Measurements from ENCODE around the gene PIEZO1. TPM values are rescaled to one million over a fixed set of nuclear protein-coding genes. Genes with fewer than 3 reads are reported as not detected.

PIEZO1 gene
- total RNA-seq, 1 donor from 2014 or later: 196 TPM

DNA sequence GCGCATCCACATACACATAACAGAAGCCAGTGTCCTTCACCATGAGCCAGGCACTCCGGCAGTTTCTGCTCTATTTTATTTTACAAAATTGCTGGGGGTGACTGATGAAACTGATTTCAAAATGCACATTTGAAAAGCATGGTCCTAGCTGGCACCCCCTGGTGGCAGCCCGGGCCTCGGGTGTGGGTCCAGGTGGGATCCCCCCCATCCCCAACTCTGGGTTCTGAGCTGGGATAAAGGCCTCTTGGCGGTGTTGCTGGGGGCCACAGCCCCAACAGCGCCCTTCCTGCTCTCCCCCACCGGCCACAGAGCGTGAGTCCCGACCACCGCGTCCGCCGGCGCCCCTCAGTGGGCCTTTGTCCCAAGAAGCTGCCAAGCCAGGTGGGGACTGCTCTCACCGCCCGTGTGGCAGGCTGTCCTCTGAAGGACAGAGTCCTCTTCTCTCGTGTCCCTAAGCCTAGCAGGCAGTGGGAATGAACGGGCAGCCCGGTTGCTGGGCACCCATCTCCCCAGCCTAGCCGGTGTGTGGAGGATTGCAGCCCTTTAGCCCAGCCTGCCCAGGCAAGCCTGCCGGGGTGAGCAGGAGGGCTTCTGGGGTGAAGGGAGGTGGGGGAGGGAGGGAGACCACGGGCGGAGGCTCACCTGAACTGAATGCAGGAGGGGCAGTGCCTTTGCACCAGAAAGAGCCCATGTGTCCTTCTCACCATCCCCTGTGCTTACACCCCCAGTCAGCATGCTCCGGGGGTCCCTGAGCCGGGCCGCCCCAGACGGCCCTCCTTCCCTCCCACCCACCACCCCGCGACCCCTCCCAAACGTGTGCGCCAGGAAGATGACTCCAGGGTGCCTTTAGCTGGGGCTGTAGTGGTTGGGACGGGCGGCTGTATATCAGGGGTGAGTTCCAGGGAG lies 99.6 kb downstream of the PIEZO1 start:
- no peaks in the 10 kb centered on the region for H3K9me3 ChIP-seq
- intact Hi-C loops (cut with DNase I): no loop called here
- H3K36me3 ChIP-seq: no peaks in the 10 kb centered on the region
- DNase-seq (peak; percentile 75), ATAC-seq (peak; percentile 1)
- peak overlapping the region; percentile 11 for H3K27ac ChIP-seq
- H3K27me3 ChIP-seq: peaks cover 10% of the 10 kb centered on the region
- H3K4me3 ChIP-seq: peak overlapping the region; percentile 60
- TF ChIP-seq, protein P1, sequence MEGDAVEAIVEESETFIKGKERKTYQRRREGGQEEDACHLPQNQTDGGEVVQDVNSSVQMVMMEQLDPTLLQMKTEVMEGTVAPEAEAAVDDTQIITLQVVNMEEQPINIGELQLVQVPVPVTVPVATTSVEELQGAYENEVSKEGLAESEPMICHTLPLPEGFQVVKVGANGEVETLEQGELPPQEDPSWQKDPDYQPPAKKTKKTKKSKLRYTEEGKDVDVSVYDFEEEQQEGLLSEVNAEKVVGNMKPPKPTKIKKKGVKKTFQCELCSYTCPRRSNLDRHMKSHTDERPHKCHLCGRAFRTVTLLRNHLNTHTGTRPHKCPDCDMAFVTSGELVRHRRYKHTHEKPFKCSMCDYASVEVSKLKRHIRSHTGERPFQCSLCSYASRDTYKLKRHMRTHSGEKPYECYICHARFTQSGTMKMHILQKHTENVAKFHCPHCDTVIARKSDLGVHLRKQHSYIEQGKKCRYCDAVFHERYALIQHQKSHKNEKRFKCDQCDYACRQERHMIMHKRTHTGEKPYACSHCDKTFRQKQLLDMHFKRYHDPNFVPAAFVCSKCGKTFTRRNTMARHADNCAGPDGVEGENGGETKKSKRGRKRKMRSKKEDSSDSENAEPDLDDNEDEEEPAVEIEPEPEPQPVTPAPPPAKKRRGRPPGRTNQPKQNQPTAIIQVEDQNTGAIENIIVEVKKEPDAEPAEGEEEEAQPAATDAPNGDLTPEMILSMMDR (IDR thresholded peaks at IDR 0.05): peak; percentile 57
- H3K4me1 ChIP-seq: peaks cover 30% of the 10 kb centered on the region

- no peaks in the 10 kb centered on the region for H3K36me3 ChIP-seq
- TF ChIP-seq, protein P1 (IDR thresholded peaks at IDR 0.05): no peak
- no peaks in the 10 kb centered on the region for H3K9me3 ChIP-seq
- peaks cover 10% of the 10 kb centered on the region for H3K27me3 ChIP-seq
- no peak for ATAC-seq
- no peak overlapping the region for H3K27ac ChIP-seq
- peak overlapping the region; percentile 60 for H3K4me3 ChIP-seq
- H3K4me1 ChIP-seq: peaks cover 30% of the 10 kb centered on the region
- intact Hi-C loops (cut with DNase I): no loop called here
- no peak for DNase-seq
Observed at GRCh38 chr16:88684569-88685155, 100.4 kb downstream of the PIEZO1 start.

GRCh38 chr16:88681709-88682451 lies 103.1 kb downstream of the PIEZO1 start:
- peak overlapping the region; percentile 77 for H3K27ac ChIP-seq
- H3K27me3 ChIP-seq: peaks cover 5% of the 10 kb centered on the region
- no peak overlapping the region for H3K4me3 ChIP-seq
- TF ChIP-seq, protein P1 (IDR thresholded peaks at IDR 0.05): no peak
- peaks cover 24% of the 10 kb centered on the region for H3K4me1 ChIP-seq
- DNase-seq (peak; percentile 81), ATAC-seq (peak; percentile 46)
- H3K36me3 ChIP-seq: no peaks in the 10 kb centered on the region
- intact Hi-C loops (cut with DNase I): no loop called here
- H3K9me3 ChIP-seq: no peaks in the 10 kb centered on the region

GRCh38 chr16:88681084-88681680 lies 103.8 kb downstream of the PIEZO1 start:
- H3K27me3 ChIP-seq: peaks cover 5% of the 10 kb centered on the region
- peak overlapping the region; percentile 60 for H3K27ac ChIP-seq
- DNase-seq (no peak), ATAC-seq (peak; percentile 41)
- intact Hi-C loops (cut with DNase I): no loop called here
- TF ChIP-seq, protein P1 (IDR thresholded peaks at IDR 0.05): peak; percentile 43
- no peak overlapping the region for H3K4me3 ChIP-seq
- no peaks in the 10 kb centered on the region for H3K9me3 ChIP-seq
- peaks cover 18% of the 10 kb centered on the region for H3K4me1 ChIP-seq
- H3K36me3 ChIP-seq: no peaks in the 10 kb centered on the region

- Histone ChIP-seq H3K9me3 (no peaks in the 10 kb centered on the region), H3K36me3 (no peaks in the 10 kb centered on the region), H3K27ac (no peak overlapping the region), H3K4me3 (no peak overlapping the region), H3K27me3 (peaks cover 5% of the 10 kb centered on the region), H3K4me1 (peaks cover 12% of the 10 kb centered on the region)
- TF ChIP-seq, protein P1 (IDR thresholded peaks at IDR 0.05): no peak
- DNase-seq: no peak
- ATAC-seq: no peak
- intact Hi-C loops (cut with DNase I): no loop called here
Observed at GRCh38 chr16:88680554-88681083, 104.4 kb downstream of the PIEZO1 start.
